H1 (cell line): ENCODE results near the gene LSG1. TPM values are rescaled to one million over a fixed set of nuclear protein-coding genes. Genes with fewer than 3 reads are reported as not detected.

ENCODE experiments used
- CTCF ChIA-PET: fragments of 300-600 bp; sonication (Branson Sonifier 250); formaldehyde crosslinking; loops from one replicate; lab custom pipeline; 2021; ENCODE audit not compliant: partially characterized antibody; lab: Charles Lee
- POLR2A ChIA-PET: fragments of 300-600 bp; sonication (Branson Sonifier 250); formaldehyde crosslinking; loops from one replicate; lab custom pipeline; 2021; ENCODE audit warnings: inconsistent platforms; ENCODE audit not compliant: partially characterized antibody; lab: Charles Lee
- DNase-seq, 2 experiments: peaks; one replicate each; pipeline versions ENCODE4 v3.0.0 to v3.0.0-alpha.2; 2010 to 2022; ENCODE audit warnings: low spot score in 2 of 2, low read depth in 1 of 2, mixed read lengths in 1 of 2
- FAIRE-seq: peaks from 2 replicates; lab custom pipeline; 2011; peaks lifted over from hg19 to GRCh38; lab: Jason Lieb, UNC
- H2AFZ ChIP-seq: 2 replicates; pipeline ENCODE4 v1.8.1; 2012; ENCODE audit warnings: low read length, inconsistent platforms
- H2AK5ac ChIP-seq: 2 replicates; pipeline ENCODE4 v1.6.1; 2013; ENCODE audit warnings: low read depth, low read length
- H2BK120ac ChIP-seq: replicated peaks from 2 replicates; pipeline ENCODE3; 2013; ENCODE audit warnings: low read depth, low read length, inconsistent platforms
- H2BK12ac ChIP-seq: 2 replicates; pipeline ENCODE4 v1.6.1; 2013; ENCODE audit warnings: low read depth, low read length
- H2BK15ac ChIP-seq: 2 replicates; pipeline ENCODE4 v1.6.1; 2013; ENCODE audit warnings: low read length
- H2BK20ac ChIP-seq: 2 replicates; pipeline ENCODE4 v1.6.1; 2013; ENCODE audit warnings: low read length
- H2BK5ac ChIP-seq: 2 replicates; pipeline ENCODE4 v1.6.1; 2013; ENCODE audit warnings: low read depth, low read length
- H3K14ac ChIP-seq: 2 replicates; pipeline ENCODE4 v1.6.1; 2013; ENCODE audit warnings: inconsistent platforms; ENCODE audit not compliant: insufficient read length
- H3K18ac ChIP-seq: 2 replicates; pipeline ENCODE4 v1.6.1; 2013; ENCODE audit warnings: low read length; ENCODE audit errors: extremely low read depth
- H3K23ac ChIP-seq: 2 replicates; pipeline ENCODE4 v1.6.1; 2013; ENCODE audit warnings: inconsistent platforms; ENCODE audit not compliant: insufficient read length
- H3K23me2 ChIP-seq: 2 replicates; pipeline ENCODE4 v1.6.1; 2013; ENCODE audit warnings: low read depth, low read length
- H3K27ac ChIP-seq: 2 replicates; pipeline ENCODE4 v1.6.1; 2011; ENCODE audit warnings: low read depth, low read length, inconsistent platforms
- H3K27me3 ChIP-seq, 4 experiments: replicated peaks in 1 of 4; 1 replicate in 1 of 4; 2 replicates in 3 of 4; pipeline versions ENCODE4 v1.6.1 to v1.8.1; 2011 to 2013; ENCODE audit warnings: low read length in 3 of 4, mild to moderate bottlenecking in 3 of 4, inconsistent platforms in 2 of 4, mixed read lengths in 2 of 4, moderate library complexity in 1 of 4; ENCODE audit not compliant: control insufficient read depth in 3 of 4, insufficient read depth in 3 of 4; ENCODE audit errors: extremely low read depth in 1 of 4
- H3K36me3 ChIP-seq, 4 experiments: 2 replicates each; pipeline versions ENCODE4 v1.6.1 to v1.8.1; 2011 to 2013; ENCODE audit warnings: mild to moderate bottlenecking in 4 of 4, low read length in 3 of 4, moderate library complexity in 2 of 4, control low read depth in 1 of 4, inconsistent platforms in 1 of 4; ENCODE audit not compliant: insufficient read depth in 4 of 4, control insufficient read depth in 2 of 4
- H3K4ac ChIP-seq: replicated peaks from 2 replicates; pipeline ENCODE3; 2013; ENCODE audit warnings: low read length, low read depth, mixed read lengths, inconsistent platforms; ENCODE audit not compliant: insufficient read length
- H3K4me1 ChIP-seq, 4 experiments: replicated peaks in 1 of 4; 1 replicate in 1 of 4; 2 replicates in 3 of 4; pipeline versions ENCODE4 v1.6.1 to v1.8.1; 2011 to 2013; ENCODE audit warnings: low read length in 3 of 4, inconsistent platforms in 2 of 4, mixed read lengths in 1 of 4; ENCODE audit not compliant: insufficient read depth in 4 of 4, control insufficient read depth in 3 of 4
- H3K4me2 ChIP-seq, 2 experiments: 2 replicates each; pipeline versions ENCODE4 v1.6.1 to v1.8.1; 2011 to 2013; ENCODE audit warnings: low read depth in 2 of 2, low read length in 2 of 2, control low read depth in 1 of 2, inconsistent platforms in 1 of 2, mild to moderate bottlenecking in 1 of 2; ENCODE audit not compliant: insufficient read depth in 1 of 2
- H3K4me3 ChIP-seq, 4 experiments: fragments of 200-600, 300-600 bp in 1 of 4; sonication (generic), shearing (Covaris generic), sonication (Bioruptor Twin) in 1 of 4; 2 replicates each; pipeline versions ENCODE4 v1.5.1 to v1.8.1; 2011 to 2016; ENCODE audit warnings: low read length in 4 of 4, low read depth in 3 of 4, control low read depth in 2 of 4, inconsistent platforms in 2 of 4, mild to moderate bottlenecking in 2 of 4, mixed read lengths in 1 of 4, moderate library complexity in 1 of 4; ENCODE audit not compliant: insufficient read depth in 2 of 4; ENCODE audit errors: extremely low read depth in 1 of 4
- H3K56ac ChIP-seq: replicated peaks from 2 replicates; pipeline ENCODE3; 2013; ENCODE audit warnings: low read depth, mild to moderate bottlenecking, mixed read lengths, low read length, inconsistent platforms; ENCODE audit not compliant: insufficient read length
- H3K79me1 ChIP-seq: 2 replicates; pipeline ENCODE4 v1.6.1; 2013; ENCODE audit warnings: low read depth, low read length, control low read depth
- H3K79me2 ChIP-seq, 2 experiments: 2 replicates each; pipeline versions ENCODE4 v1.6.1 to v1.8.1; 2012 to 2013; ENCODE audit warnings: low read length in 2 of 2, mild to moderate bottlenecking in 2 of 2, inconsistent platforms in 1 of 2; ENCODE audit not compliant: insufficient read depth in 2 of 2, control insufficient read depth in 1 of 2
- H3K9ac ChIP-seq, 4 experiments: replicated peaks in 1 of 4; 1 replicate in 1 of 4; 2 replicates in 3 of 4; pipeline versions ENCODE4 v1.6.1 to v1.8.1; 2011 to 2013; ENCODE audit warnings: low read depth in 3 of 4, low read length in 3 of 4, control low read depth in 2 of 4, mild to moderate bottlenecking in 2 of 4, moderate library complexity in 2 of 4, inconsistent platforms in 1 of 4; ENCODE audit errors: extremely low read depth in 1 of 4
- H3K9me3 ChIP-seq, 2 experiments: 2 replicates each; pipeline versions ENCODE4 v1.6.1 to v1.8.1; 2012 to 2013; ENCODE audit warnings: mild to moderate bottlenecking in 2 of 2, moderate library complexity in 2 of 2, control low read depth in 1 of 2, inconsistent platforms in 1 of 2, low read depth in 1 of 2, low read length in 1 of 2, mixed read lengths in 1 of 2; ENCODE audit not compliant: insufficient read depth in 2 of 2
- H4K20me1 ChIP-seq, 2 experiments: replicated peaks in 1 of 2; 2 replicates each; pipeline versions ENCODE3 to v1.8.1; 2011 to 2013; ENCODE audit warnings: inconsistent platforms in 2 of 2, low read length in 2 of 2, mild to moderate bottlenecking in 1 of 2; ENCODE audit not compliant: insufficient read depth in 2 of 2, control insufficient read depth in 1 of 2
- H4K5ac ChIP-seq: 2 replicates; pipeline ENCODE4 v1.6.1; 2013; ENCODE audit warnings: low read length, low read depth, mixed read lengths, inconsistent platforms; ENCODE audit not compliant: insufficient read length
- H4K8ac ChIP-seq: 2 replicates; pipeline ENCODE4 v1.8.0; 2013; ENCODE audit warnings: mild to moderate bottlenecking, moderate library complexity, low read length, inconsistent platforms; ENCODE audit not compliant: insufficient read depth; ENCODE audit errors: extremely low read depth
- H4K91ac ChIP-seq: replicated peaks from 2 replicates; pipeline ENCODE3; 2013; ENCODE audit warnings: low read length, mixed read lengths, inconsistent platforms; ENCODE audit not compliant: insufficient read length
- ATF2 ChIP-seq: IDR thresholded peaks from 2 replicates; pipeline ENCODE4 v1.6.1; 2012; ENCODE audit warnings: low read length, inconsistent platforms
- CEBPB ChIP-seq: IDR thresholded peaks from 2 replicates; pipeline ENCODE4 v1.6.1; 2012; ENCODE audit warnings: low read depth, low read length
- E2F6 ChIP-seq: IDR thresholded peaks from 2 replicates; pipeline ENCODE4 v1.6.1; 2012; ENCODE audit warnings: inconsistent platforms
- EP300 ChIP-seq, 2 experiments: IDR thresholded peaks; 1 replicate in 1 of 2; 2 replicates in 1 of 2; pipeline ENCODE4 v1.6.1; 2011 to 2012; ENCODE audit warnings: low read depth in 2 of 2, low read length in 2 of 2, mild to moderate bottlenecking in 2 of 2, borderline replicate concordance in 1 of 2, inconsistent platforms in 1 of 2, moderate library complexity in 1 of 2
- KDM4A ChIP-seq: IDR thresholded peaks from one replicate; pipeline ENCODE4 v1.7.1; 2012; ENCODE audit warnings: low read depth, mild to moderate bottlenecking, moderate library complexity, low read length, inconsistent platforms; ENCODE audit not compliant: severe bottlenecking
- RFX5 ChIP-seq: IDR thresholded peaks from 2 replicates; pipeline ENCODE4 v1.6.1; 2011; ENCODE audit warnings: low read depth, low read length, improper control_type of control experiment, borderline replicate concordance
- SIRT6 ChIP-seq: IDR thresholded peaks from one replicate; pipeline ENCODE4 v1.7.1; 2012; ENCODE audit warnings: low read length, inconsistent platforms
- SP4 ChIP-seq: IDR thresholded peaks from 2 replicates; pipeline ENCODE4 v1.6.1; 2012; ENCODE audit warnings: low read length, inconsistent platforms
- USF2 ChIP-seq: IDR thresholded peaks from 2 replicates; pipeline ENCODE4 v1.6.1; 2011; ENCODE audit warnings: low read length, improper control_type of control experiment
- WGBS, 2 experiments: shearing (Covaris generic) in 1 of 2; methylation state at CpG; one replicate each; pipeline versions ENCODE4 v1.1.6 to v1.1.7; 2013 to 2015; ENCODE audit warnings: low lambda C conversion rate in 2 of 2, mixed read lengths in 2 of 2, inconsistent platforms in 1 of 2, low coverage in 1 of 2, missing lambda C conversion rate in 1 of 2; ENCODE audit not compliant: insufficient replicate concordance in 2 of 2, insufficient coverage in 1 of 2, insufficient read length in 1 of 2; ENCODE audit errors: extremely low coverage in 1 of 2, missing lambda C conversion rate in 1 of 2; 5-methylcytosine and 5-hydroxymethylcytosine counted together
- polyA plus RNA-seq, 7 experiments: library from polyadenylated mRNA; depleted of rRNA in 3 of 7; stranded (reverse) in 5 of 7; unstranded in 2 of 7; fragments of >200 nt in 5 of 7; fragments of 200-250 nt in 2 of 7; gene quantifications; 1 replicate in 5 of 7; 2 replicates in 1 of 7; 4 replicates in 1 of 7; pipeline versions ENCODE4 v1.2.1 to v1.2.3, GENCODE V29; 2011 to 2013; ENCODE audit warnings: missing spikeins in 2 of 7, mixed read lengths in 2 of 7
- total RNA-seq: library from RNA; stranded (reverse); fragmentation: NEBNext Ultra II Directional; extraction: Animal tissue kit (Norgen Biotek cat#: 25700); gene quantifications from 2 replicates; pipeline ENCODE4 v1.2.1, GENCODE V29; 2021

Gene LSG1
- total and polyA plus RNA-seq, 2 of the 8 experiments (the other 6 are each of a cell fraction or from before 2014, with no cell fraction given) = 23.7 to 47.6 TPM

- Histone ChIP-seq H3K4ac (no peak overlapping the region), H2BK20ac (no peak overlapping the region), H3K79me2 (no peaks in the 10 kb centered on the region), H2AFZ (no peak overlapping the region), H3K4me1 (no peaks in the 10 kb centered on the region), H2BK5ac (no peak overlapping the region), H3K9ac (no peak overlapping the region), H3K9me3 (no peaks in the 10 kb centered on the region), H4K5ac (no peak overlapping the region), H3K23me2 (peaks cover 8% of the 10 kb centered on the region), H3K14ac (no peak overlapping the region), H2BK12ac (no peak overlapping the region), H4K20me1 (peaks cover 2% of the 10 kb centered on the region in 2 experiments), H3K4me3 (no peak overlapping the region), H2AK5ac (no peak overlapping the region), H3K56ac (no peak overlapping the region), H3K18ac (no peak overlapping the region), H3K27me3 (no peaks in the 10 kb centered on the region), H2BK15ac (no peak overlapping the region), H4K91ac (no peak overlapping the region), H3K27ac (no peak overlapping the region), H3K79me1 (no peaks in the 10 kb centered on the region), H3K4me2 (no peak overlapping the region), H3K36me3 (peaks cover 5 to 17% (median 12%) of the 10 kb centered on the region in 4 experiments; a peak in 6 of 8 replicates), H3K23ac (no peak overlapping the region), H4K8ac (no peak overlapping the region), H2BK120ac (no peak overlapping the region)
- ChIA-PET POLR2A (no interaction called here), CTCF (interaction anchor here (1.1 to 1.7 kb wide), 4 partner anchors 13 to 35 kb away, joined by 3 to 7 read pairs (median 3); partner anchors contain the start of gene LSG1)
- FAIRE-seq (no peak), DNase-seq (no peak)
- WGBS, 2 experiments = 96% methylated on average over 3 of the region's 3 CpGs; no CpG with 5 or more reads in 1 of the 2 experiments
- TF ChIP-seq SIRT6 = no peak
- no peak for TF ChIP-seq USF2
- no peak for TF ChIP-seq CEBPB
- TF ChIP-seq KDM4A = no peak
- no peak for TF ChIP-seq ATF2
- no peak for TF ChIP-seq SP4
- no peak for TF ChIP-seq E2F6
- TF ChIP-seq RFX5 = no peak
- TF ChIP-seq EP300 (IDR thresholded peaks at IDR 0.05; ENCODE audit: borderline replicate concordance in 1 of 2, low read depth in 2 of 2, low read length in 2 of 2) = no peak
Observed at GRCh38 chr3:194637066-194637465, 34.9 kb downstream of the LSG1 start.
